NOMO-1 (cell line): ENCODE results near the gene MTM1.

Experiments
- DNase-seq, 2 experiments: peaks; one replicate each; lab custom pipeline; 2025; ENCODE audit not compliant: unreplicated experiment in 2 of 2; lab: John Stamatoyannopoulos, UW

MTM1 gene

DNA sequence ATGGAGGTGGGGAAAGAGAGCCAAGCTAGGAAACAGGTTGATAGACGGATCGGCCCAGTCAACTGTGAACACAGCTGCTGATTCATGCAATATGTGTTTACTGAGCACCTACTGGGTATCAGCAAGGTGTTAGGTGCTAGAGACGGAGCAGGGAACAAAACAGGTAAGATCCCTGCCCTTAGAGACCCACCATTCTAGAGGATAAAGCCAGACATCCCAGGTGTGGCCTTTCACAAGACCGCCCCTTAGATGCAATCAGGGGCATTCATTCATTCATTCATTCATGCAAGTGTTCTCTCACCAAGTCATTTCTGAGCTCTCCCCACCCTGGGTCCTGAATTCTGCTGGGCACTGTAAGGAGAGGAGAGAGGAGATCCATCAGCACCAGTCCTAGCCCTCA, 20.2 kb upstream of the MTM1 start:
- DNase-seq, result no peak

DNA sequence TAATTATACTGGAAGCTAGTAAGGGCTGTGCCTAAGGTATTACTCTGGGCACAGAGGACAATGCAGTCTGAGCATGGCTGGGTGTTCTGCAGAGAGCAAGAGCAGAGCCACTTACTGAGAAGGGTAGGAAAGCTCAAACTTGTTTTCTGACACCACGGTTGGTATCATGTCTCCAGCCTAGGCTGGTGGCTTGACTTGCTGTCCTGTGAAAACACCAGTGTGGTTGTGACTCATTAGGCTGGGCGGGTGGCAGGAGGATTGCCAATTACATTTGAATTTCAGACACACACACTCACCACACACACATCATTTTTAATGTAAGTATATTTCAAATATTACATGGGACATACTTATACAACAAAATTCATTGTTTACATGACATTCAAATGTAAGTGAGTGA, 19.7 kb upstream of the MTM1 start:
- DNase-seq, result no peak

DNA sequence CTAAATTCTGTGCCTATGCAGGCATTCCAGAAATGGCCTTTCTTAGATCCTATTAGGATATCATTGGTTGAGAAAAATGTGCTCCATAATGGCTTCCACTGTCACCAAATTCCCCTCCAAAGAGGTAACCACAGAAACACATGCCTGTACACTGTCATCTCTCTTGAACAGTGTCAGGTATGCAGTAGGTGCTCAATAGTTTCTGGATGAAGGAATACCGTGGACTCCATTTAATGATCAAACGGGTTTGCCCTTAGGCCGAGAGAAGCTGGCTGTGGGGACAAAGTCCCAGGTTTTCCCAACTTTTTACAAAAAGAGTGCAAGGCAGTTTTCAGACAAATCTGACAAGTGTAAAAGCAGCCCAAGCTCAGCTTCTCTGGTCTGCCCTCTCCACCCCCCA, 16.5 kb upstream of the MTM1 start:
- DNase-seq, result no peak

DNA sequence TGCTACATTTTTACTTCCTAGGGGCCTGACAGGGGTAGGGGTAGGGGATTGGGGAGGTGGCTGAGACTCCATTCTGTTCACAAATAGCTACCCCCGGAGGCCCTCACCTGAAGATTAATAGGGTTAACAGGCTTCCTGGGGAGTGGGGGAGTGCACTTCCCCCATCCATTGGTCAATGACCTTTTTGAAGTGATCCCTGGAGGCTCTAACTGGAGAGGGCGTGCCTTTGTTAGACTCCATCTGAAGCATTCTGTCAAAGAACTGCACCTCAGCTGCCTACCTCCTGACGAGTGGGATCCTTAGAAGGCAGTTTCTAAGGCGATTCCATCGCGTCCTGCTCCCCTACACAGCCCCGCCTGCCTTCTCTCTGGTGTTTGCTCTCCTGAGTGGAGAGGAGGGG, 10.0 kb upstream of the MTM1 start:
- DNase-seq, result no peak

DNA sequence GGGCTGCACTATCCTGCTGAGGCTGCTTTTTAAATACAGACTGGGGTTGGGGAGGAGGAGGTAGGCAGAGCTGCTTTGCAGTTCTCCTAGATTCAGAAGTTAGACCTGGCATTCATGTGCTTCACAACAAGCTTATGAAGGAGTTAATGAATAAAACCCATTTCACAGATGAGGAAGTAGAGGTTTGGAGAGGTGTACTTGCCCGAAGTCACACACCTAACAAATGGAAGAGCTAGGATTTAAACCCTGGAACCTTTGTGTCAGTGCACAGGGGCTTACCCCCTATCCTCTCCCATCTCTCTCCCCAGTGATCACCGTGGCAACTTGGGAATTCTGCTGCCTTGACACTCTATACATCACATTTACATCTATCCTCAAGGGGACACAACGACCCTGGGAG, 3.6 kb upstream of the MTM1 start:
- DNase-seq, result no peak

DNA sequence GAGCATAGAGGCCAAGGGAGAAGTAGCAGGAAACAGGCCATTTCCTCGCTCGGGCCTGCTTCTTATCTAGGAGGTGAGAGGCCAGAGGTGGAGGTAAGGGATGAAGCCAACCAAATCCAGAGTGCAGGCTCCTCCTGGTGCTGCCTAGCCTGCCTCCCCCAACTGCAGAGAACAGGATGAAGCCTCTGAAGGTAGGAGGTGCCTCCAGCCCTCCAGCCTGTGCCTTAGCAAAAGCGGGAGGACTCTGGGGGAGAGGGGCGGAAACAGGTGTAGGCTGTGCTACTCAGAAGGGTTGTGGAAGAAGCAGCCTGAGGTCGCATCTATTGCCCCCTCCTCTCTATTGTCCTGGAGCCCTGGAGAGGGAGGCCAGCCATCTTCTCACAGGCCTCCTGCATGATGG, 2.9 kb upstream of the MTM1 start:
- DNase-seq, result no peak

DNA sequence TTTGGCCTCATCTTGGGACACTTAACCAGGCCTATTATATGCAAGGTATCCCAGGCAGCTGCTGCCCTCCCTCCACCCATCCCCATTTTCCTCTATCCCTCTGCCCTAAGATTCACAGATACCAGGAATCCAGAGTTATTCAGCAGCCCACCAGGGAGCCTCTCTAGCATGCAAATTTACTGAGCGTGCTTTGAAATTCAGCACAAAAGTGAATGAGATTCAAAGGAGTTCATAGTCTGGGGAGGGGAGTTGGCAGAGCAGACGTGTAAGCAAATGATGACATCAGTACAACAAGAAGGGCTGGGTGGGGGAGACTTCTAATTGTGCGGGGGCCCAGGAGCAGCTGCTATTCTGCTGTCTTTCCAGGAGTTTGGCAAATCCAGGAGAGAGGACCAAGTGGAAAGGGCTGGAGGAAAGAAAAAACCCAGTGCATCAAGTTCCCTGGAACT, 1.7 kb upstream of the MTM1 start:
- DNase-seq, result no peak

DNA sequence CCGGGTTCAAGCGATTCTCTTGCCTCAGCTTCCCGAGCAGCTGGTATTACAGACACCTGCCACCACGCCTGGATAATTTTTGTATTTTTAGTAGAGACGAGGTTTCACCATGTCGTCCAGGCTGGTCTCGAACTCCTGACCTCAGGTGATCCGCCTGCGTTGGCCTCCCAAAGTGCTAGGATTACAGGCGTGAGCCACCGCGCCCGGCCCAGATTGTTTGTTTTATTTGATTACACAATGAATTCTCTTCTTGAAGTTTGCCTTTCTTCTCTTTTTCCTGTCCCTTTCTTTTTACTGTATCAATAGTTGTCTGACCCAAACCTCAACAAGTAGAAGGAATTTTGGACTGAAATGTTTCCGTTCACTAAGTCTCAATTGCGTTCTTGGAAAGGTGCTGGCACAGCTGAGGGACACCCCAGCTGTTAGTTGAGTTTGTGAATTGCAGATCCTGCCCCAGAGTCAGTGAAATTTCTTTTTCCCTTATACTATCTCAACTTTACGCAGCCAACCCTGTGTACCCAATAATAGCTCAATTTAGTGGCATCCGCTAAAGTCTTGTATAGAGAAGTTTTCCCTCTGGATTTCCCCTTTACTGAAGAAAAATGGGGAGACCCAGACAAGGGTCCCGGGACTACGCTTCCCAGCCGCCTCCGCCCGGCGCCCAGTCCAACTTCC, 639 bp upstream of the MTM1 start:
- no peak for DNase-seq

DNA sequence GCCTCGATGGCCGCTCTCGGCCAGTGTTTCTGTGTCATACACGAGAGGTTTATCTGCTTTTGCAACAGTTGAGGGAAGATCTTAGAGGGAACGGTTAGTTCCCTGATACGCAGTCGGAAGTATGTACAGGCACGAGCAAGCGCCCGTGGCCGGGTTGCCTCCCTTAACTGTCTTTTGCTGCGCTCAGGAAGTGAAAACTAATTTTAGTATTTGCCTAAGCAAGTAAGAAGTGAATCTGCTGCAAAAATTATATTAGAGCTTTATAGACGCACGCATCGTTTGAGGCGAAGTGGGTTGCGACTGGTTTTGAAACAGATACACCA, 695 bp downstream of the MTM1 start:
- peak; percentile 53 for DNase-seq

DNA sequence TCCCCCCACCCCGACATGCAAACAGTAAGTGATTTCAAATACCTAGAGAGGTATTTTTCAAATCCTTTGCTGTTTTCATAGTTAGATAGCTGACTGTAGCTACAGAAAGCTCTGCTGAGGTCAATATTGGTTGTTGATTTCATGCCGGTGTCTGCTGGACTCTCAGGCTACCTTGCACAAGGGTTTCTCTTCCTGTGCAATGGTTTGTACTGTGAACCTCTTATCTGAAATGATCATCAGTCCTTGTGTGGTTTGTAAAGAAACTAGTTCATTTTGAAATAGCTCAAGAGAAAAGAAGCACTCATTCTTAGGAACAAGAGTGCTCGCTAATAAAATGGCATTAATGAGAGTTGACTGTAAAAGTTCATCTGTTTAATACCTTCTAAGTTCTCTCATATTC, 2.1 kb downstream of the MTM1 start:
- peak in 1 of 2 experiments; percentile 29 for DNase-seq

DNA sequence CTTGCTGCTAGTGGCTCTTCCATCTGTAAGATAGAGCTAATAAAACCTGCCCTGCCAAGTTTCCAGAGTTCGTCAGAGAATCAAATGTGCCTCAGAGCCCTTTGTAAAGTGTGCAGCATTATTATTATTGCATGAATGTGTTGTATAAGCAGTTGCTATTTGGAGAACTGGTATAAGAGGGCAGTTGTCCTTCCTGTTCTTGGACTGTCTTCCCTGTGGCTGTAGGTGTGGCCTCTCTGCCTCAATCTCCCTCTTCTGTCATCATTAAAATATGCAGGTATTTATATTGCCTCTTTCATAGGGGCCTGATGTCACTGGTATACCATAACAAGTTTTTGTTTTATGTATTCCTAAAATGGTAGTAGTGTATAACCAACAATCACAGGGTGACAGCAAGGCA, 3.8 kb downstream of the MTM1 start:
- no peak for DNase-seq

DNA sequence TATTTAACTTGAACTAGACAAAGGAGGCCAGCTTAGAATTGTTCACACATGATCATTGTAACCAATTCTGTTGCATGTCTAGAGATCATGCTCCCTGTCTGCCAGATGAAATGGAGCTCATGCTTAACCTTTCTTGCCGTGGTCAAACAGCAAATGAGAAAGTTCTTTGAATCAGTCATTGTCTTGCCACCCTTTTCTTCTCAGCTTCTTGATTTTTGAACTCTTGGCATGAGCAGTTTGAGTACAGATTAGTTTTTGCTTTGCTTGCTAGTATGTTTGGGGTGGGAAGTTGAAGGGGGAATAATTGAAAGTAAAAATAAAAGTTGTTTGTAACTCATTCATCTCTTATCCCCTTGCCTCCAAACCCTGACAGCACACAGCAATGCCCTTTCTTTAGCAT, 4.7 kb downstream of the MTM1 start:
- DNase-seq, result no peak

DNA sequence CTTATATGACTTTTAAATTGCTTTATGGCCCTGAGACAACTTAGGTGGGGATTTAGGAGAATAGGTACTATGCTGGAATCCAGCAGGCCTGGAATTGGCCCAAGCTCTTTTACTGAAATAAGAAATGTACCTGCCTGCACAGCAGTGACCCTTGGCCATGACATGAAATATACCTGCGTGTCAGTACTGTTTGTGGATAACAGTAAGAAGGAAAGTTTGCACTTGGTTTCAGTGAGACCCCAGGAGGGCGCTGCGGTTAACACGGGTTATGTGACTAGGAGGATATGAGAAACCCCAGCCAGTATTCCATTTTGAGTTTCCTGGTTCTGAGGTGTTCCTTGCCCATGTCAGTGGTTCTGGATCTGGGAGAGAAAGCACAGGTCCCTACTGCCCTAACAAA, 5.3 kb downstream of the MTM1 start:
- DNase-seq, result no peak

DNA sequence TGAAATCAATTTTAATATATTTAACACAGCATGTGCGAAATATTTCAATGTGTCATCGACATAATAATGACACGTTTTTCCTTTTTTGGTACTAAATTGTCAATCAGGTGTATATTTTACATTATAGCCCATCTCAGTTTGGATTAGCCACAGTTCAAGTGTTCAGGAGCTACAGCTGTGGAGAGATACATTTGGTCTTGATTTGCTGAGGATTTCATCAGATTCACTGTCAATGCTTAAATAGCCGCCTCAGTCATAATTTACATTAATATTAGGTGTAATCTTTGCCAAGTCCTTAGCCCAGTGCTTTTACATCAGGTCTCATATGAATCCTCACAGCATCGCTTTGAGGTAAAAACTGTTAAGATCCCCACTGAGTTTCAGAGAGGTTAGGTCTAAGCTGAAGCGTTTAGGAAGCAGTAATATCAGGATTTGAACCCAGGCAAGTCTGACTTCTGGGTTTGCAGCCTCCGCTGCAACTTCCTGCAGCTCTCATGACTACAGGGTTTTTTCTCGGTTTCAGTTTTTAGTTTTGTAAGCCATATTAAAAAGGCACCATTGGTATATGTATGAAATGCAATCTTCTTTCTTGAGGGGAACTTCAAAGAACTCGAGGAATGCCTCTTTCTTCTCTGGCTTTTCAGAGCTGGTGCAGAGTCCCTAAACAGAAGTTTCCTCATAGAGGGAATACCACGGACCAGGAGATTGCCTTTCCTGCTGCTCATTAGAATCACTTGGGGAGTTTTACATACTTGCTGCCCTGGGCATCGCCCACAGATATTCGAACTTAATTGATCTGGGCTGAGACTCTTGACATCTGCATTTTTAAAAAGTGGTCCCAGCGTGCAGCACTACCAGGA, 6.4 kb downstream of the MTM1 start:
- peak in 1 of 2 experiments; percentile 9 for DNase-seq

DNA sequence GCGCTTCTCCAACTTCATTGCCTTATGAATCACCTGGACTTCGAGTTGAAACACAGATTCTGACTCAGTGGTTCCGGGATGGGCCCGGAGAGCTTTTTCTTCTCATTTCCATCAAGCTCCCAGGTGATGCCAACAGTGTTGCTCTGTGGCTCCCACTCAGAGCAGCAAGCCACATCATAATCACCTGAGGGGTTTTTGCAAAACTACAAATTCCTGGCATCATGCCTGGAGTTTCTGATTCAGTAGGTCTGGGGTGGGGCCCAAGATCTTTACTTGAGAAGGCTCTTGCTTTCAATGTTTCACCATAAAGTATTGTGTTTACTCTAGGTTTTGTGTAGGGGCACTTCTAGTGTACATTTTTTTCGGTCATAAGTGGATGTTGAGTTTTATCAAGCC, 7.0 kb downstream of the MTM1 start:
- no peak for DNase-seq

DNA sequence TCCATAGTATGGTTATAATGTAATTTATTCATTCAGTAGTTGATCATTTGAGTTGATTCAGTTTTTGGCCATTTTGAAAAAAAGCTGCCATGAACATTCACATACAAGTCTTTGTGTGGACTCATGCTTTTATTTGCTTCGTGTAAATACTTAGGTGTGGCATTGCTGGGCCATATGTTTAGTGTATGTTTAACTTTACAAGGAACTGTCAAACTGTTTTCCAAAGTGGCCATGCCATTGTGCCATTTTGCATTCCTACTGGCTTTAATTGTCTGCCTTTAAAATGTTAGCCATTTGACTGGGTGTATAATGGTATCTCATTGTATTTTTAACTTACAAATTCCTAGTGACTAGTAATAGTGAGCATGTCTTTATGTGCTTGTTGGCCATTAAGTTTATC, 8.8 kb downstream of the MTM1 start:
- DNase-seq, result no peak

DNA sequence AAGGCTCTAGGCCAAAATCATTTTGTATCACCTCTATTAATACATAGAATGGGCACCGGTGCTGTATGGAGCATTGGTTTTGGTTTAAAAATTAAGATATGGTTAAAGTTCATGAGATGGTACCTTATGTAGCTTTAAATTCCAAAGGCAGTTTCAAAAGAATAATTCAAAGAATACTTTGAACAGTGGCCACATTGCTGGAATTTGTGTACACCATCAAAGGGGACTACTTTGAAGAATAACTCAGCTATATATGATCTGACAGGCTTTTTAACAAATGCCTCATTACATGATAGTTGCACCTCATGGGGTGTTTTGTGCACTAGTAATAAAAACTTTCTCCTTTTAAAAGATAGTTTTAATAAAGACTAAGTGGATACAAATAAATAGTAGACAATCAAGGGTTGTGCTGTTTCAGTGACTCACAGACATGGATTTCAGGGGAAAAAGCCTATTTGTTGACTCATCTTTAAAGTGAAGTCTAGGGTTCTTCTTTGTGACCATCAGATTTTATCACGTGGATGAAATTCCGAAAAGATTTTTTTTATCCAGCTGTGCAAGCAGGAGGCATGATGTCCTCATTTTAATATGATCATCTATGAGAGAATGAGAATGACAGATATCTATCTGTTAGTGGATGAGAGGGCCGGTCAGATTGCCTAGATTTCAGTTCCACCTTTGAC, 12.8 kb downstream of the MTM1 start:
- DNase-seq, result no peak

DNA sequence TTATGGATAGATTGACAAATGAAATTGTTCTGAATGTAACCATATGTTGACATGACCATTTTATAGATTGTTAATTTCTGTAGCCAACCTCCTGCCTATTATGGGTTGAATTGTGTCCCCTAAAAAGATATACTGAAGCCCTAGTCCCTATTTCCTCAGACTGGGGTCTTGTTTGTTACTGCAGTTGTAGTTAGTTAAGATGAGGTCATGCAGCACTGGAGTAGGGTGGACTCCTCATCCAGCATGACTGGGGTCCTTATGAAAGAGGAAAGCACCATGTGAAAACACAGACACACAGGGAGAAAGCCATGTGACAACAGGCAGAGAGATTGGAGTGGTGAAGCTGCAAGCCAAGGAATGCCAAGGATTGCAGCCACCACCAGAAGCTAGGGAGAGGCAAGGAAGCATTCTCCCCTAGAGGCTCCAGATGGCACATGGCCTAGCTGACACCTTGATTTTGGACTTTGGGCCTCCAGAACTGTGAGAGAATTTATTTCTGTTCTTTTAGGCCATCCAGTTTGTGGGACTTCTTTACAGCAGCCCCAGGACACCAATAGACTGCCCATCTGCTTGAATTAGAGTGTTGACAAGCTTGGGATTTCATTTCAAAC, 14.0 kb downstream of the MTM1 start:
- DNase-seq, result no peak

DNA sequence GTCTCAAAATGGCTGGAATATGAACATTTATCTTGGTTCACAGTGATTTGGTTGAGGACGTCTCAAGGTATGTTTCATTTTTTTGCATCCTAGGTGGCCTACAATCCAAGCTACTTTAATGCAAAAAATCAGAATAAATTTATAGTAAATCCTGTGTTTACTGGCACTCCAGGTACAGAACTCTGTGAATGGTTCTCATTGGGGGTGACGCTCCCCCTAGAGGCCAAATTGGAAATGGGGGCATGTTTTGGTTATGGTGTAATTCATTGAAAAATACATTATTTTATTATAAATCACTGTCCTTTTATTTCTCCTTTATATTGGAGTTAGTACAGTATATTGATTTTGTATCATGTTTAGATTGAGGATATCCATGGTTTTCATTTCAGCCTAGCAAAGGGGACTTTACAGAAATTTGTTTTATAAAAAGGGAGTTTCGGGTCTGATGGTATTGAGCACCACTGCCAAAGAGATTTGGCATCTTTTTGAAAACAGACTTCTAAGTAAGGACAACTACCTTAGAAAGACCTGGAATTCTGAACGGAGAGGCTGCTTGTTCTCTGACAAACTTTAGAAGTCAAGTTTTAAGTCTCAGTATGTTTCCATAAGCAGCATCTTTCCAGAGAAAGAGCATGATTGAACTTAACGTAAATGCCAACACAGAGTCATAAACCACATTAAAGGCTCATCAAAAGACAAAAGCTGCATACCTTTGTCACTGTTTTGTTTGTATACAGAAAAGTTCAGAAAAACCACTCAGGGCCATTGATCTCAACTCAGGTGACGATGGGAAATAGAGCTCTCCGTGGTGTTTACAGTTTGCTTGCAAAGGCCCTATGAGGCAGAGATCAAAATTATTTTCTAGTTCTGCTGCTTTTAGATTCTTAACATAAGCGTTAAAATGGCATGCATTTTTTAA, 19.4 kb downstream of the MTM1 start:
- no peak for DNase-seq

DNA sequence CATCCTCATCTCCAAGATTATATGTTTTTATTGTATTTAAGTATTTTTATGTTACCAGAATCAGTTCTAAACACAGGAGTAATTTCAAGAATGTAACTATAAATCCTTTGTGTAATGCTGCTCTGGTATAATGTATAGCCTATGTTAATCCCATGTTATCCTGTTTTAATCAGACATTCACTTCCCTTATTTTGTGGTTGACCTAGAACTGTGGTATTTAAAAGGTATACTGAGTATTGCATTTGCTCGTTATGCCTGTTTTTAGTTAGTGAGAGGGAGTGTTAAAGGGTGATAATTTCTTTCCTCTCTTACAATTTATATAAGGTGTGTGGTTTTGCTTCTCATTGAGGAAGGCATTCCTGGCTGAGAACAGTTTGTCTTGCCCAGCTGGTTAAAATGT, 26.2 kb downstream of the MTM1 start:
- DNase-seq, result peak in 1 of 2 experiments; percentile 36
